Activated T-cell treated with anti-CD3 and anti-CD28 coated beads, Interleukin-2, amount 50 U/mL, for 1 hour (primary cell): Measurements from ENCODE around the gene APOA1.
"Not testable (repeated sequence)": the region's sequence is repeated elsewhere in the genome, so short reads cannot be mapped to it uniquely, and the experiment has no call there.

Experiments used
- DNase-seq: peaks from one replicate; pipeline ENCODE4 v3.0.0-alpha.2; 2020

The APOA1 gene

DNA sequence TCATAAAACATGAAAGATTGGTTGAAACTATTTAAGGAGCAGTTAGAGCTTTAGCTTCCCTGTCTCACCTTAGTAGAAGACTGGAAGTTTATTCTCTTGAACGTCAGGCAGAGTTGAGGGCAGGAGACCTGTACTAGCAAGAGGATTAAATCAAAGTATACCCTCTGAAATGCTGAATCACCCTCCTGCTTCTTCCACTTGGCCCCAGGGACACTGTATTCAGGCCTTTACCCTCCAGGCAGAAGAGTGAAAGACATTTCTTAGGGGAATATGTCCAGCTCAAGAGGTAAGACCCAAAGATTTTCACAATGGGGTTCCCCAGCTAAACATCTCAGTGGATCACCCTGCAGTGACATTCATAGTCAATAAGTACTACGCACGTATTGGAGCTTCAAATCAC lies 26.2 kb downstream of the APOA1 start:
- DNase-seq = no peak

DNA sequence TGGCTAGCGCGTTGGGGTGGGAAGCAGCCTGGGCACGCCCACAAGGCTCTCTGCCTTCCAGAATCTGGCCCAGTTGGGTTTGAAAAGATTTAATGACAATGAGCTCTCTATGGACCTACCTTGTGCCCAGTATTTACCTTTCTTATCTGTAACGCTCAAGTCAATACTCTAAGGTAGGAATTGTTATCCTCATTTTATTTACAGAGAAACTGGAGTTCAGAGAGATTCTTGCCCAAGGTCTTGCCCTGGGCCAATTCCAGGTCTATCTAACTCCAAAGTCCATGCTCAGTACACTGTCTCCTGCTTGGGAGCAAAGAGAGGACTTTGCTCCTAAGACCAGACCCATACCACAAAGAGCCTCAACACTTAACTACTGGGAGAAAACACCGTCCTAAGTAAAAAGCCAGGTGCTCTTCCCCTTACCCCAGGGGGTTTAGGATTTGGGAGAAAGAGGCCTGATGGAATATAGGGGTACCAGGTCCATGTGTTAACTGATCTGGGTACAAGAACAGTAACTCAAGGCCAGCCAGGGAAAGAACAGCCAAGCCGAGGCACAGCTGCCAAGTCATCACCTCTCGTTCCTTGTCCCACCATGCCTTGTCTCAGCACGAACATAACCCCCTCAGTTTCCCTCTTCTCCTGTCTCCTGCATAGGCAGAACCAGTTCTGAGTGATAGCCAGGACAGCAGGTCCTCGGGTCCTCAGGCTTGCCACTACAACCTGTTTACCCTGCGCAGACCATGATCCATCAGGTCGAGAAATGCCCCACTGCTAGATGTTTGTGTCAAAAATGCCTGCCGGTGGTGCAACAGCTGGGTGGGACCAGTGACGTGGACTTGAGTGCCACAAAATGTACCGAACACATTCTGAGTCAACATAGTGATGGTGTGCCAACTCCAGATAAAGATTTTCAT lies 28.9 kb downstream of the APOA1 start:
- DNase-seq = no peak

DNA sequence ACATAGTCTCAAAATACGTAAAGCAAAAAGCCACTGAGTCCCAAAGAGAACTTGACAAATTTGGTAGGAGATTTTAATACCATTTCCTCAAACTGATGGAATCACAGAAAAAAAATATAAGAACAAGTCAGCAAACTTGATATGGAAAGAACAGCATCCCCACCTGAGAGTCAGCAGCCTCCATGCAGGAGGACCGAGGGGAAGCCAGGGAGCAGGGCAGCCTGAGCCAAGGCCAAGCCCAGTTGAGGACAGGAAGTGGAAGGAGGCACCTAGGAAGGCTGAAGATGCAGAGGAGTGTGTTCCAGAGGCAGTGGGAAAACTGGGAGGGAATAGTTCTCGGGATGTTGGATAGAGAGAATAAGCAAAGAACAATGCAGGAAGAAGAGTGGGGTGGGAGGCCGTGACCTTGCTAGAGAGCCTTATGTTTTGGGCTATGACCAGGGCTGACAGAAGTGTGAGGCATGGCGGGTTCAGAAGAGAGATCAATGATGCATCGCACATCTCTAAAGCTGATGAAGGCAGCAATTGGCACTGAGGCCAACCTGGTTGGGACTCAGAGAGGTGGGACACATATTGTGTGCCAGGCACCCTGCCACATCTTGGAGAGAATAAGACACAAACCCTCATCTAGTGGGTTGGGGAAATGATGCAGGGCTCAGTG lies 29.7 kb downstream of the APOA1 start:
- no peak for DNase-seq

DNA sequence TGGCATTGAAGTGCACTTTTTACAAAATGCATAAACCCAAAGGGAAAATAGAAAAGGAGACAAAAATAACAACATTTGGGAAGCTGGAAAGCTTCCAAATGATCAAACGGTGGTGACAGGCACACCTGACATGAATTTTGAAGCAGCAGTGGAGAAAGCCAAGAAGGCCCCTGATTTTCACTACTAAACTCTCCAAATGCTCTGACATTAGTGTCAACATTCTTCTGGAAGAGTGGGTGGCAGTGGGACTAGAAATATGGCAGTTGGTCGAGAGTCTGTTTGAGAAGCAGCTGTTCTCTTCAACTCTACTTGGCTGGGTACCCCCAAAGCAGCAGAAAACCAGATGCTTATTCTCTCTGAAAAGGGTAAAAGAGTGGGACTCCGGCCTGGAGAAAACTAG lies 33.4 kb downstream of the APOA1 start:
- DNase-seq = no peak

DNA sequence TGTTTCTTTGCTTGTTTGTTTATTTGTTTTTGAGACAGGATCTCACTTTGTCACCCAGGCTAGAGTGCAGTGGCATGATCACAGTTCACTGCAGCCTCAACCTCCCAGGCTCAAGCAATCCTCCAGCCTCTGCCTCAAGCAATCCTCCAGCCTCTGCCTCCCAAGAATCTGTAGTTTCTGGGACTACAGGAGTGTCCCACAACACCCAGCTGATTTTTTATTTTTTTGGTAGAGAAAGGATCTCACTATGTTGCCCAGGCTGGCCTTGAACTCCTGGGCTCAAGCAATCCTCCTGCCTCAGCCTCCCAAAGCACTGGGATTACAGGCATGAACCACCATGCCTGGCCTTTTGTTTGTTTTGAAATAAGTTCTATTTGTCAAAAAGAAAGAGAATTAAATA lies 35.8 kb downstream of the APOA1 start:
- DNase-seq = not testable (repeated sequence)

DNA sequence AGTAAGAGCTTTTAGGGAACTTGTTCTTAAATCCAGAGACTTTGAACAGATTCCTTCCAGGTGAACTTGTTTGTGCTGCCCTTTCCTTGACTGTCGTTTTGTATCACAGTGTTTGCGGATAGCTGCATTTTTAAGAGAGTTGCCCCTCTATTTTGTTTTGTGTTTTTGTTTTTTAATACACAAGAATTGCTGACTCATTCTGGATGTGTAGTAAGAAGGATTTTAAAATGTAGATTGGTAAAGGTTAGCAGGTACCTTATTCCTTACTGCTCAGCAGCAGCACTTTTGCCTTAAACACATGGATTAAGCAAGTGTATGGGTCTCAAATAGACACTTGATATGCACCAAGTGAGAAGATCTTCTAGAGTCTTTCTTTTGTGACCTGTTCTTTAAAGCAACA lies 36.8 kb downstream of the APOA1 start:
- DNase-seq = no peak

DNA sequence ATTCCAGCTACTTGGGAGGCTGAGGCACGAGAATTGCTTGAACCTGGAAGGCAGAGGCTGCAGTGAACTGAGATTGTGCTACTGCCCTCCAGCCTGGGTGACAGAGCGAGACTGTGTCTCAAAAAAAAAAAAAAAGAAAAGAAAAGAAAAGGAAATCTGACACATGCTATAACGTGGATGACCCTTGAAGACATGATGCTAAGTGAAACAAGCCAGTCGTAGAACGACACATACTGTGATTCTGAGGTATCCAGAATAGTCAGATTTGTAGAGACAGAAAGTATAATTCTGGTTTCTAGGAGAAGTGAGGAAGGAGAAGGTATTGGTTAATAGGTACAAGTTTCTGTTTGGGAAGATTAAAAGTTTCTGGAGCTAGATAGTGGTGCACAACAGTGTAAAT lies 39.1 kb downstream of the APOA1 start:
- no peak for DNase-seq

DNA sequence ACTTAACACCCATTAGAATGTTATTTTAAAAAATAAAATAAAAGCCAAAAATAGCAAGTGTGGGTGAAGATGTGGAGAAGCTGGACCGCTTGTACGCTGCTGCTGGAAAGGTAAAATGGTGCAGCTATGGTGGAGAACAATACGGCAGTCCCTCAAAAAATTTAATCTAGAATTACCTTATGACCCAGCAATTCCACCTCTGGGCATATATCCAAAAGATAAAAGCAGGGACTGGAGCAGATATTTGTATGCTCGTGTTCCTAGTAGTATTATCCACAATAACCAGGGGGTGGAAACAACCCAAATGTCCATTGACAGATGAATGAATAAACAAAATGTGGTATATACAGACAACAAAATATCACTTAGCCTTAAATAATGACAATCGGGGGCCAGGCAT lies 39.6 kb downstream of the APOA1 start:
- DNase-seq = no peak

DNA sequence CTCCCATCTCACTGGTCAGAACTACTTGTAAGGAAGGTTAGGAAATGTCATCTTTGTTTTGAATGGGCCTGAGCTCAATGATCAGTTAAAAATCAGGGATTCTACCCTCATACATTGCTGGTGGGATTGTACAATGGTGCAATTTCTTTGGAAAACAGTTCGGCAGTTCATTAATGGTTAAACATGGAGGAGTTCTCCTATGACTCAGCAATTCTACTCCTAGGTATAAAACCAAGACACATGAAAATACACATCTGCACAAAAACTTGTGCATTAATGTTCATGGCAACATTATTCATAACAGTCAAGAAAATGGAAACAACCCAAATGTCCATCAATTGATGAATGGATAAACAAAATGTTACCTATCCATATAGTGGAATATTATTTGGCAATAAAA lies 40.9 kb downstream of the APOA1 start:
- no peak for DNase-seq

DNA sequence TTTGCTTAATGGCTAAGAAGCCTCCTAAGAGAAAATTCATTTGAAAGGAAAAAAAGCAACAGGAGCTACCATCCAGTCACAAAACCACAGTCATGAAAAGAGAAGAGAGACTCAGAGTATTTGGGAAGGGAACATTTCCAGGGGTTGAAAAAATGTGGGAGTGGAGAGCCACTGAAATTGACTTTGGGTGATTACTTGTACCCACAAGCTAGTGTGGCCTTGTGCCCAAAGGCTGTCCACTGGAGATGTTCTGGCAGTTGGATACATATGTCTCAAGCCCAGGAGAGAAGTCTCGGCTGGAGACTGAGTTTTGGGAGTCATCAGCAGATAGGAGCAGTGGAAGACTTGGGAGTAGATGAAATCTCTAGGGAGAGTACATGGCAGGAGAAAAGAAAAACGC lies 42.6 kb downstream of the APOA1 start:
- no peak for DNase-seq

DNA sequence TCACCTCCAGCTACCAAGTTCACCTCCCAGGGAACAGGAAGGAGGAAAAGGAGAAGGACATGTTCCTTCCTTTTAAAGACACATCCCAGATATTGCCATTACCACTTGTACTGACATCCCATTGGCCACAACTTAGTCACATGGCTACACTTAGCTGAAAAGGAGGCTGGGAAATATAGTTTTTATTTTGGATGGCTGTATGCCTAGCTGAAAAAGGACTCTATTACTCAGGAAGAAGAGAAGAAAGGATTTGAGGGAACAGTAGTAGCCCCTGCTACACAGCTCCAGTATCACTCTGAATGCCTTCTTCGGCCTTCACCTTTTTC lies 43.7 kb downstream of the APOA1 start:
- DNase-seq = no peak

DNA sequence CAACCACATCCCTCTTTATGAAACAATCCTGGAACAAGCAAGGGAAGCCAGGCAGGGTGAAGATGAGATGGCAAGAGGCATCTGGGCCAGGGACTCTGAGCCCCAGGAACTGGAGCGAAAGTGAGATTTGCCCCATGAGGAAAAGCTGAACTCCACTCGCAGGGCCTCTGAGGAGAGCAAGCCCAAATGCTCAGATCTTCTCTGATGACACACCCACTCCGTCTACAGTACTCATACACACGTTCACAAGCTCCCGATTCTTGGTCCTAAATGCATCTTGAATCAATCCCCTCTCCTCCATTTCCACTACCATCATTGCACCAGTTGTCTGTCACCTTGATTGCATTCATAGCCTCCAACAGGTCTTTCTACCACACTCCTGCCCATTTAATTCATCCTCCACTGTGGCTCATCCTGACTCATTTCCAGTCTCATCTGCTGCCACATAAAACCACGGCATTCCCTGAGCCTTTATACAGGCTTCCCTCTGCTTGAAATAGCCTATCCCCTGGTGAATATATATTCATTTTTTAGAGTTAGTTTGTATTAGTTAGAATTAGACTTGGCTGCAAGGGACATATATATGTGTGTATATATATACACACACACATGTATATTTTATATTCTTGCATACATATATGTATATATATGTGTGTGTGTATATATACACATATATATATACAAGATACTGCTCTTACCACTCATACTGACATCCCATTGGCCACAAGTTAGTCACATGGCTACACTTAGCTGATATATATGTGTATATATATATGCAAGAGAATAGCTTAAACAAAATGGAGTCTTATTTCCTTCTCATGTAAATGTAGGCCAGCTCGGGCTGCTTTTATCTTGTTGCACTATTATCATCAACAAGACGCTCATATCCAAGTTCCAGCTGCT lies 44.3 kb downstream of the APOA1 start:
- no peak for DNase-seq

DNA sequence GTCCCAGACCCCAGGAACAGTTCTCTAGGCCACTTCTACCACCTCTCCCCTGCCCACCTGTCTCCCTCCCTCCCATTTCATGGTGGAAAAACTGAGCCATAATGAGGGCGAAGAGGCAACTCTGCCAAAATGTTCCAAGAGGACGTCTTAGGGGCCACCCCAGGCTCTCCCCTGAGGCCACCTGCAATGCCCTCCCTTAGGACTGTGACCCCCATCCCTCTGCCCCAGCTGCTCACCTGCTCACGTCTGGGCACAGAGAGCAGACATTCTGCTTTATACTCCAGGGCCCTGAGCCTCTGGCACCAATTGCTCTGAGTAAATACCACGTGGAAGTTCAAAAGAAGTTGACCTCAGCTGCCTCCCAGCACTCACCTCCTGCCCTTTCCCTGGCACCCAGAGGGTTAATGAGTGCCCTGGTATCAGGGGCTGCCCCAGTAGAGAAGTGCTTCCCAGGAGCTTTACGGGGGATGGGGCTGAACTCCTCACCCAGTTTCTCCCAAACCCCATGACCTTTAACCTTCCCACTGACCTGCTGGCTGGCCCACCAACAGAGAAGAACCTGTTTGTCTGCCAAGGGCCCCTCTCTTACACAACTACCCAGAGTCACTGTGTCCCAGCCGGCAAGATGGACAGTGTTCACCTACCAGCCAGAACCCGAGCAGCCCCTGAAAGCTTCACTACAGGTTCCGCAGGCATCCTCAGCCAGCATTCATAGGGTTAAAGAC lies 45.1 kb downstream of the APOA1 start:
- DNase-seq = no peak

DNA sequence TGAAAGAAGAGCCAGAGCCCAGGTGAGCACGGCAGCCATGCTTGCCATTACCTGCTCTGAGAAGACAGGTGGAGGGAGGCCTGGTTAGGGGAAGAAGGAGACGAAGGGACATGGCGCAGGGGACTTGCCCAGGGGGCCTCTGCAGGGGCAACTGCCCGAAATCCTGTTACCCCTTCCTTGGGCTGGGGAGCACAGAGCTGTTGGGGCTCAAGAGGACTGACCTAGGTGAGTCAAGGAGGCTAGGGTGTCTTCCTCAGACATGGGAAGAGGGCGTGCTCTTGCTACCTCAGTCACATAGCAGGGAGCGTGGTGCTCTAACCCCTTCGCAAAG lies 45.6 kb downstream of the APOA1 start, which contains the start of gene APOA5:
Gene APOA5 (minus strand): TSS at position 67 of the 331 bp plus-strand sequence. CDS start 19 bp downstream, at position 48.
- DNase-seq = no peak

DNA sequence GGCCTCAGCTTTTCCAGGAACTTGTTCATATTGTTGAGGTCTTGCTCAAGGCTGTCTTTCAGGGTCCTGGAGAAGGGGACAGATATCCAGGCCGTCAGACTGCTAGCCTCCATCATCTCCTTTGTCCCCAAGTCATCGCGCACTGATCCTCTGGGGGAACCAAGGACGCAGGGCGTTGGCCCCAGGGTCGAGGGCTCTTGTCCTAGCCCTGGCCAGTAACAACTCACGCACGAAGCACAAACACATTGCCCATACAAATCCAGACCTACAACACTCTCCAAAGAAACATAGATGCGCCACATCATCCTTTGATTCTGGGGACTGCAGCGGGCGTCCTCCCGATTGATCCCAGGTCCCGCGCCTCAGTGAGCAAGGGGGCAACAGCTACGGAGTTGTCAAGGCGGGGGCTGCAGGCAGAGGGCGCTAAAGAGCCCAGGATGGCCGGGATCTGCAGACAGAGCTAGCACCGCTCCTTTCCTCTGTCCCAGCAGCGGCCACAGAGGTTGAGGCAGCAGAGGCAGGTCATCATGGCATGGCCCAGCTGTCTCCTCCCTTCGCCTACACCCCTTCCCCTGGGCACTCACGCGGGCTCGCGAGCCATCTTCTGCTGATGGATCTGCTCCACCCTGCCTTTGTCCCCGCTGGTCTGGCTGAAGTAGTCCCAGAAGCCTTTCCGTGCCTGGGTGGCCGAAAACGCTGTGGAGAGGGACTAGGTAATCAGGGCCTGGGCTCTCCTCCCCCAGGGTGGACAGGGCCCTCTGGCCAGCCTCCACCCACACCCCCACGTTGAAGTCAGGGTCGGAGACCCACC lies 46.2 kb downstream of the APOA1 start:
- peak; percentile 83 for DNase-seq

DNA sequence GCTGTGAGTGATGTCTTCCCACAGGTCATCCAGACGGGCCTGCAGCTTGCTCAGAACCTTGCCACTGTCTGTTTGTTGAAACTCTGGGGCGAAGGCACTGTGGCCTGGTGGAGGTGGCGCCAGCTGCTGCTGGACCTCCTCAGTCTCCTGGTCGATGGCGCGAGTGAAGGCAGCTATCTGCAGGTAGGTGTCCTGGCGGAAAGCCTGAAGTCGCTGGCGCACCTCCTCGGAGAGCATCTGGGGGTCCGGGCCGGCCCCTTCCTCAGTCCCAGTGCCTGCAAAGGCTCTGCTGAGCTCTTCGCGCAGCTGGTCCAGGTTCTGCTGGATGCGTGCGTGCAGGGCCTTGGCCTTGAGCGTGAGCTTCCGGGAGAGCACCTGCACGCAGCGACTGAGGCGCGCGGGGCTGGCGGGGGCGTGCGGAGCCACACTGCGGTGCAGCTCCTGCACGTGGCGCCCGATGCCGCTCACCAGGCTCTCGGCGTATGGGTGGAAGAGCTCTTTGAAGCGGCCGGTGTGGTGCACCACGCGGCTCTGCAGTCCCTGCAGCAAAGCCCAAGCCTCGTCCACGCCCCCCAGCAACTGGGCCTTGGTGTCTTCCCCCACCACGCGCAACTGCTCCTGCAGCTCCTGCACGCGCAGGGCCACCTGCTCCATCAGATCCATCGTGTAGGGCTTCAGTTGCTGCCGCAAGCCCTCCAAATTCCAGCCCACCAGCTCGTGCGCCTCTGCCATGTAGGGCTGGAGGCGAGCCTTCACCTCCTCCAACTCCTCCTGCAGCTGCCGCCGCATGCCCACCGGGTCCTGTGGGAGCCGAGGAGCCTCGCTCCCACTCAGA lies 47.0 kb downstream of the APOA1 start:
- no peak for DNase-seq

DNA sequence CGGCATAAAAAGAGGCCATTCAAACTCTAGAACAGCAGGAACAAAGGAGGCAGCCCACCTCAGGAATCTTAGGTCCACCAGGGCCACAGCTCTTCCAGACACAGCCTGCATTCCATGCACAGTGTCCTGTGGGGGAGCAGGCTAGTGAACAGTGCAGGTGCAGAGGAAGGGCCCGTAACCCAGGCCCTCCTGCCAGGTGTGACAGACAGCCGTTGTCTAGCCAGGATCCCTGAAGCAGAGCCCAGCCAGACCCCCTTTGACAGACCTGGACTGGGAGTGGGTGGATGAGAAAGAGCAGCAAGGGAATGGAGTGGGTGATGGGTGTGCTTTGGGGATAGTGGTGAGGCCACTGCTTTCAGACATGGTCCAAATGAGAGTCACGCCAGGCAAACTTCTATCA lies 48.4 kb downstream of the APOA1 start:
- no peak for DNase-seq

DNA sequence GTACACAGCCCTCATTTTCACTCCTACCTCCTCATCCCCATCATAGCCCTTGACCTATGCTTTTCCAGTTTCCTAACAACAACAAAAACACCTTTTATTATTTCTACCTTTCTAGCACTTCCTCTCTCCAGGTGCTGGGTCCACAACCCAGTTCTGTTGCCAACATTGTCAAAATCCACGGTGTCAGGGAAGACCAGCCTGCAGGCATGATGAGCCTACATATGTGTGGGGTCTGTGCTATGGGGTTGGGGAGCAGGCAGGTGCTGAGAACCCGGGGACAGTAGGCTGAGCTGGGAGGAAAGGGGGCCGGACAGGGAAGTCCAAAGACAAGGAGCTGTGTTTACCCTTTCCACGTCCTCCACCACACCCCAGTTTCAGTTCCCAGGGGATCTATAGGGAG lies 48.9 kb downstream of the APOA1 start:
- no peak for DNase-seq

DNA sequence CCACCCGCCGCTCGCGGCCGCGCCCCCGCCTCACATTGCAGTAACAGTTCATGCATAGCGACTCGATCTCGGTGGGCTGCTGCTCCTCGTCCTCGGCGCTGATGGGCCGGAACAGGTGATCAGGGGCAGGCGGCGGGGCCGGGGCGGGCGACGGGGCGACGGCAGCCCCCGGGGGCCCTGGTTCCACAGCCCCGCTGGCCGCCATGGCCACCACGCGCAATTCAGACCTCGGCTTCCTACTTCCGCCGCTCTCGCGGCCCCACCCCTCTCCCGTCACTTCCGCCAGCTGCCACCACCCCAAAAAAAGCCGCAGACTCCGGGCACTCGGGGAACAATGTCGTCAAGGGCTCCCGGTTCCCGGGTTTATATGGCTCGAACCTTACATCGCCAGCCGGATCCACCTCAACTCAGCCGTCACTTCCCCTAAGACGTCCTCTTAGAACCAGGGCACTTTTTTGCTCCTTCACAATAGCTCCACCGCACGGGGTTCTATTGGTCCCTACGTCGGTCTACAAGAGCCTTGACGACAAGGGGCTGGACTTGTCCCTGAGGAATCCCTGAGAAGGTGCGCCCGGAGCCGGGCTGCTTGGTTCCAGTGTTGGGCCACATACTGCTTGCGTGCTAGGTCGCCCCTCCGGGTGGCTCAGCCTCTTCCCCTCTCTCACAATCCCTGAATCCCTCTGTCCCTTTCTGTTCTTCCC lies 49.5 kb downstream of the APOA1 start, which contains the start of gene ZPR1:
Gene ZPR1 (minus strand): TSS at position 238 of the 701 bp plus-strand sequence. CDS start 33 bp downstream, at position 205.
- peak; percentile 89 for DNase-seq

DNA sequence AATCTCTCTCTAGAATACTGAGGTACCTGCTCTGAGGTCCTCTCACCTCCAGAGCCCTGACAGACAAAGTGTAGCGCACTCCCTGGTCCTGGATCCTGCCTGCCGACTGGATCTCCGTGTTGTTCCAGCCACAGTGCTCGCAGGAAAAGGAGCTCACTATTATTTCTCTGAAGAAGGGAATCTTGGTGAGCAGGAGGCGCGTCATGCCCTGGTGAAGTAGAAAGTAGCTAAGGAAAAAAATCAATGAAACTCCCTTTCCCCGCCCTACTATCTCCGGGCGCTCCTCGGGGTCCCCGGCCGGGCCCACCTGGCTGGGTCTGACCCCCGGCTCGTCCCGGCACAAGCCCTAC lies 50.0 kb downstream of the APOA1 start:
- no peak for DNase-seq
